Central memory CD8-positive, alpha-beta T cell (primary cell): Measurements from ENCODE around the gene ASCL4.
"Not testable (repeated sequence)": the region's sequence is repeated elsewhere in the genome, so short reads cannot be mapped to it uniquely, and the experiment has no call there.

Experiments used
- ATAC-seq: fragments of 150-1000 bp; cut with Tn5 transposase; replicated peaks from 2 replicates; pipeline ENCODE4 v1.10.0; 2022; ENCODE audit warnings: mild to moderate bottlenecking, moderate FRiP score, moderate number of reproducible peaks; ENCODE audit not compliant: poor library complexity, severe bottlenecking; ENCODE audit errors: extremely low read depth
- DNase-seq, 2 donors: peaks; one replicate each; pipeline ENCODE4 v3.0.0; 2021; ENCODE audit warnings: low spot score in 2 of 2
- H3K27ac Mint-ChIP-seq: one replicate; pipeline ENCODE4 v1.8.0; 2022; ENCODE audit warnings: low read depth, mild to moderate bottlenecking, moderate library complexity, mixed read lengths
- H3K27me3 Mint-ChIP-seq: one replicate; pipeline ENCODE4 v1.8.0; 2022; ENCODE audit warnings: mixed read lengths
- H3K36me3 Mint-ChIP-seq: one replicate; pipeline ENCODE4 v1.8.0; 2022; ENCODE audit warnings: mild to moderate bottlenecking, moderate library complexity, mixed read lengths; ENCODE audit not compliant: insufficient read depth
- H3K4me1 Mint-ChIP-seq: one replicate; pipeline ENCODE4 v1.8.0; 2022; ENCODE audit warnings: mixed read lengths
- H3K4me3 Mint-ChIP-seq: one replicate; pipeline ENCODE4 v1.8.0; 2022; ENCODE audit warnings: mild to moderate bottlenecking, moderate library complexity, mixed read lengths
- H3K9me3 Mint-ChIP-seq: one replicate; pipeline ENCODE4 v1.8.0; 2022; ENCODE audit warnings: mixed read lengths

Gene ASCL4

GRCh38 chr12:107774349-107775029 is at the start of gene ASCL4:
Gene ASCL4, plus strand, starts transcription at chr12:107774704. Its CDS starts 515 bp downstream, at chr12:107775219.
- no peaks in the 10 kb centered on the region for H3K9me3 Mint-ChIP-seq
- no peak within 1 kb of the TSS for H3K27ac Mint-ChIP-seq
- H3K4me1 Mint-ChIP-seq = peaks cover 14% of the 10 kb centered on the region
- DNase-seq (no peak), ATAC-seq (no peak)
- peaks cover 91% of the 10 kb centered on the region for H3K27me3 Mint-ChIP-seq
- peak within 1 kb of the TSS; percentile 20 for H3K4me3 Mint-ChIP-seq
- H3K36me3 Mint-ChIP-seq = peaks cover 2% of the 10 kb centered on the region

GRCh38 chr12:107727327-107727726 is 47.2 kb upstream of the ASCL4 start:
- not testable (repeated sequence) for H3K9me3 Mint-ChIP-seq, H3K27ac Mint-ChIP-seq, H3K4me1 Mint-ChIP-seq, ATAC-seq, H3K4me3 Mint-ChIP-seq, H3K36me3 Mint-ChIP-seq, DNase-seq, H3K27me3 Mint-ChIP-seq

GRCh38 chr12:107727742-107728141 is 46.8 kb upstream of the ASCL4 start:
- not testable (repeated sequence) for H3K27me3 Mint-ChIP-seq, ATAC-seq, H3K27ac Mint-ChIP-seq, DNase-seq, H3K4me1 Mint-ChIP-seq, H3K4me3 Mint-ChIP-seq, H3K36me3 Mint-ChIP-seq, H3K9me3 Mint-ChIP-seq

- no peak overlapping the region for H3K27ac Mint-ChIP-seq
- no peaks in the 10 kb centered on the region for H3K27me3 Mint-ChIP-seq
- H3K9me3 Mint-ChIP-seq = no peaks in the 10 kb centered on the region
- ATAC-seq (no peak), DNase-seq (no peak)
- peaks cover 24% of the 10 kb centered on the region for H3K36me3 Mint-ChIP-seq
- H3K4me1 Mint-ChIP-seq = no peaks in the 10 kb centered on the region
- no peak overlapping the region for H3K4me3 Mint-ChIP-seq
Observed at GRCh38 chr12:107730618-107731341, 43.7 kb upstream of the ASCL4 start.

GRCh38 chr12:107731366-107731765 is 43.1 kb upstream of the ASCL4 start:
- ATAC-seq (no peak), DNase-seq (no peak)
- no peak overlapping the region for H3K27ac Mint-ChIP-seq
- H3K4me3 Mint-ChIP-seq = no peak overlapping the region
- no peaks in the 10 kb centered on the region for H3K27me3 Mint-ChIP-seq
- no peaks in the 10 kb centered on the region for H3K9me3 Mint-ChIP-seq
- H3K4me1 Mint-ChIP-seq = peaks cover 5% of the 10 kb centered on the region
- peaks cover 30% of the 10 kb centered on the region for H3K36me3 Mint-ChIP-seq

- no peak for ATAC-seq
- Mint-ChIP-seq H3K9me3 (no peaks in the 10 kb centered on the region), H3K27me3 (no peaks in the 10 kb centered on the region), H3K27ac (no peak overlapping the region), H3K4me3 (no peak overlapping the region), H3K36me3 (peaks cover 36% of the 10 kb centered on the region), H3K4me1 (peaks cover 9% of the 10 kb centered on the region)
- no peak for DNase-seq
Observed at GRCh38 chr12:107732365-107732764, 42.1 kb upstream of the ASCL4 start.

GRCh38 chr12:107734139-107734538 is 40.4 kb upstream of the ASCL4 start:
- H3K36me3 Mint-ChIP-seq = peaks cover 51% of the 10 kb centered on the region
- DNase-seq = no peak
- peak overlapping the region; percentile 23 for H3K27ac Mint-ChIP-seq
- no peak overlapping the region for H3K4me3 Mint-ChIP-seq
- H3K9me3 Mint-ChIP-seq = no peaks in the 10 kb centered on the region
- H3K4me1 Mint-ChIP-seq = peaks cover 15% of the 10 kb centered on the region
- no peak for ATAC-seq
- no peaks in the 10 kb centered on the region for H3K27me3 Mint-ChIP-seq

- H3K4me1 Mint-ChIP-seq = peaks cover 15% of the 10 kb centered on the region
- no peaks in the 10 kb centered on the region for H3K9me3 Mint-ChIP-seq
- ATAC-seq (no peak), DNase-seq (no peak)
- H3K27ac Mint-ChIP-seq = no peak overlapping the region
- no peaks in the 10 kb centered on the region for H3K27me3 Mint-ChIP-seq
- H3K4me3 Mint-ChIP-seq = no peak overlapping the region
- H3K36me3 Mint-ChIP-seq = peaks cover 66% of the 10 kb centered on the region
Observed at GRCh38 chr12:107735763-107736162, 38.7 kb upstream of the ASCL4 start.

- ATAC-seq (peak; percentile 52), DNase-seq (no peak)
- H3K4me1 Mint-ChIP-seq = peaks cover 15% of the 10 kb centered on the region
- peaks cover 76% of the 10 kb centered on the region for H3K36me3 Mint-ChIP-seq
- no peak overlapping the region for H3K4me3 Mint-ChIP-seq
- no peaks in the 10 kb centered on the region for H3K27me3 Mint-ChIP-seq
- H3K27ac Mint-ChIP-seq = no peak overlapping the region
- H3K9me3 Mint-ChIP-seq = no peaks in the 10 kb centered on the region
Observed at GRCh38 chr12:107736914-107737313, 37.6 kb upstream of the ASCL4 start.

- H3K9me3 Mint-ChIP-seq = no peaks in the 10 kb centered on the region
- ATAC-seq (no peak), DNase-seq (no peak)
- no peak overlapping the region for H3K4me3 Mint-ChIP-seq
- H3K27me3 Mint-ChIP-seq = no peaks in the 10 kb centered on the region
- H3K27ac Mint-ChIP-seq = no peak overlapping the region
- peaks cover 5% of the 10 kb centered on the region for H3K4me1 Mint-ChIP-seq
- peaks cover 50% of the 10 kb centered on the region for H3K36me3 Mint-ChIP-seq
Observed at GRCh38 chr12:107748472-107748871, 26.0 kb upstream of the ASCL4 start.

- Mint-ChIP-seq H3K27me3 (no peaks in the 10 kb centered on the region), H3K27ac (no peak overlapping the region), H3K4me3 (no peak overlapping the region), H3K4me1 (peaks cover 5% of the 10 kb centered on the region), H3K36me3 (peaks cover 48% of the 10 kb centered on the region), H3K9me3 (no peaks in the 10 kb centered on the region)
- DNase-seq (no peak), ATAC-seq (no peak)
Observed at GRCh38 chr12:107749083-107749482, 25.4 kb upstream of the ASCL4 start.

- H3K27ac Mint-ChIP-seq = peak overlapping the region; percentile 75
- H3K4me1 Mint-ChIP-seq = peaks cover 31% of the 10 kb centered on the region
- H3K4me3 Mint-ChIP-seq = peak overlapping the region; percentile 88
- no peaks in the 10 kb centered on the region for H3K27me3 Mint-ChIP-seq
- no peak for DNase-seq
- no peak for ATAC-seq
- H3K36me3 Mint-ChIP-seq = peaks cover 27% of the 10 kb centered on the region
- no peaks in the 10 kb centered on the region for H3K9me3 Mint-ChIP-seq
Observed at GRCh38 chr12:107759410-107759809, 15.1 kb upstream of the ASCL4 start.

- Mint-ChIP-seq H3K27ac (peak overlapping the region; percentile 75), H3K9me3 (no peaks in the 10 kb centered on the region), H3K27me3 (no peaks in the 10 kb centered on the region), H3K36me3 (peaks cover 20% of the 10 kb centered on the region), H3K4me3 (peak overlapping the region; percentile 88), H3K4me1 (peaks cover 31% of the 10 kb centered on the region)
- DNase-seq = peak in 1 of 2 donors; percentile 27
- peak; percentile 33 for ATAC-seq
Observed at GRCh38 chr12:107760207-107760808, 14.2 kb upstream of the ASCL4 start.
